Vagina (tissue), 2 donors: ENCODE measurements around the gene ZNF622. TPM values are rescaled to one million over a fixed set of nuclear protein-coding genes. Genes with fewer than 3 reads are reported as not detected.

Source experiments
- DNase-seq, 2 donors: peaks; one replicate each; pipeline ENCODE4 v3.0.0-alpha.2; 2017; ENCODE audit errors: extremely low spot score in 2 of 2
- H3K27ac ChIP-seq: fragments of 200-600 bp; sonication (generic); one replicate; pipeline ENCODE4 v1.5.1; 2019
- H3K27me3 ChIP-seq: fragments of 200-600 bp; sonication (generic); one replicate; pipeline ENCODE4 v1.5.1; 2019
- H3K36me3 ChIP-seq, 2 donors: fragments of 200-600 bp; sonication (generic); one replicate each; pipeline ENCODE4 v1.5.1; 2017 to 2019
- H3K4me1 ChIP-seq: fragments of 200-600 bp; sonication (generic); one replicate; pipeline ENCODE4 v1.5.1; 2019
- H3K4me3 ChIP-seq, 2 donors: fragments of 200-600 bp; sonication (generic); 1 replicate in 1 of 2; 2 replicates in 1 of 2; pipeline ENCODE4 v1.5.1; 2016 to 2019
- H3K9me3 ChIP-seq: fragments of 200-600 bp; sonication (generic); one replicate; pipeline ENCODE4 v1.5.1; 2019
- CTCF ChIP-seq, 3 experiments: fragments of 450-650 bp in 2 of 3; fragments of 200-600 bp in 1 of 3; sonication (generic) in 1 of 3; IDR thresholded peaks; one replicate each; pipeline ENCODE4 v1.5.1; 2017 to 2019; ENCODE audit warnings: antibody characterized with exemption in 3 of 3, mild to moderate bottlenecking in 2 of 3, moderate library complexity in 2 of 3
- POLR2A ChIP-seq, 2 donors: fragments of 450-650 bp; IDR thresholded peaks; one replicate each; pipeline ENCODE4 v1.6.1; 2017; ENCODE audit warnings: antibody characterized with exemption in 2 of 2, mild to moderate bottlenecking in 2 of 2, moderate library complexity in 2 of 2
- POLR2AphosphoS5 ChIP-seq, 2 donors: sonication (generic); formaldehyde crosslinking; IDR thresholded peaks; one replicate each; pipeline ENCODE4 v1.9.0; 2017; ENCODE audit warnings: antibody characterized with exemption in 2 of 2, mild to moderate bottlenecking in 2 of 2, low read depth in 1 of 2; ENCODE audit not compliant: insufficient read depth in 1 of 2
- intact Hi-C: fragments of 100-400 bp; cut with DNase I; formaldehyde crosslinking; loops from one replicate; pipeline ENCODE4 v1.15.1; 2023
- total RNA-seq: library from RNA; depleted of rRNA; stranded (reverse); fragments of >200 nt; gene quantifications from one replicate; pipeline ENCODE4 v1.2.3, GENCODE V29; 2016

Gene ZNF622
- total RNA-seq, 1 donor from 2014 or later, result 19.4 TPM

GRCh38 chr5:16412556-16412955 is 53.0 kb downstream of the ZNF622 start:
- Histone ChIP-seq H3K36me3 (no peaks in the 10 kb centered on the region), H3K4me1 (no peaks in the 10 kb centered on the region), H3K27me3 (no peaks in the 10 kb centered on the region), H3K4me3 (no peak overlapping the region), H3K9me3 (no peaks in the 10 kb centered on the region), H3K27ac (no peak overlapping the region)
- no peak for DNase-seq
- intact Hi-C loops, result no loop called here
- no peak for TF ChIP-seq POLR2AphosphoS5 (IDR thresholded peaks at IDR 0.05; ENCODE audit: insufficient read depth in 1 of 2, low read depth in 1 of 2)
- TF ChIP-seq POLR2A (IDR thresholded peaks at IDR 0.05), result no peak
- TF ChIP-seq CTCF (IDR thresholded peaks at IDR 0.05), result no peak

GRCh38 chr5:16411741-16412455 is 53.7 kb downstream of the ZNF622 start:
- no peaks in the 10 kb centered on the region for H3K9me3 ChIP-seq
- intact Hi-C loops, result no loop called here
- H3K4me1 ChIP-seq, result no peaks in the 10 kb centered on the region
- TF ChIP-seq POLR2A (IDR thresholded peaks at IDR 0.05), result no peak
- no peak for TF ChIP-seq POLR2AphosphoS5 (IDR thresholded peaks at IDR 0.05; ENCODE audit: insufficient read depth in 1 of 2, low read depth in 1 of 2)
- no peak for TF ChIP-seq CTCF (IDR thresholded peaks at IDR 0.05)
- H3K4me3 ChIP-seq, result no peak overlapping the region
- no peaks in the 10 kb centered on the region for H3K36me3 ChIP-seq
- no peaks in the 10 kb centered on the region for H3K27me3 ChIP-seq
- H3K27ac ChIP-seq, result no peak overlapping the region
- no peak for DNase-seq

GRCh38 chr5:16411235-16411634 is 54.4 kb downstream of the ZNF622 start:
- Histone ChIP-seq H3K27me3 (no peaks in the 10 kb centered on the region), H3K4me3 (no peak overlapping the region), H3K9me3 (no peaks in the 10 kb centered on the region), H3K36me3 (no peaks in the 10 kb centered on the region), H3K4me1 (no peaks in the 10 kb centered on the region), H3K27ac (no peak overlapping the region)
- no peak for DNase-seq
- no peak for TF ChIP-seq CTCF (IDR thresholded peaks at IDR 0.05)
- intact Hi-C loops, result no loop called here

GRCh38 chr5:16410338-16410737 is 55.3 kb downstream of the ZNF622 start:
- TF ChIP-seq CTCF (IDR thresholded peaks at IDR 0.05), result no peak
- no peak for TF ChIP-seq POLR2AphosphoS5 (IDR thresholded peaks at IDR 0.05; ENCODE audit: insufficient read depth in 1 of 2, low read depth in 1 of 2)
- TF ChIP-seq POLR2A (IDR thresholded peaks at IDR 0.05), result no peak
- DNase-seq, result no peak
- H3K4me3 ChIP-seq, result no peak overlapping the region
- intact Hi-C loops, result no loop called here
- H3K36me3 ChIP-seq, result no peaks in the 10 kb centered on the region
- H3K9me3 ChIP-seq, result no peaks in the 10 kb centered on the region
- H3K27ac ChIP-seq, result no peak overlapping the region
- no peaks in the 10 kb centered on the region for H3K4me1 ChIP-seq
- no peaks in the 10 kb centered on the region for H3K27me3 ChIP-seq

- Histone ChIP-seq H3K4me3 (no peak overlapping the region), H3K27ac (no peak overlapping the region), H3K4me1 (no peaks in the 10 kb centered on the region), H3K9me3 (no peaks in the 10 kb centered on the region), H3K27me3 (no peaks in the 10 kb centered on the region), H3K36me3 (no peaks in the 10 kb centered on the region)
- no peak for DNase-seq
- intact Hi-C loops, result no loop called here
- TF ChIP-seq POLR2AphosphoS5 (IDR thresholded peaks at IDR 0.05; ENCODE audit: insufficient read depth in 1 of 2, low read depth in 1 of 2) (no peak), POLR2A (IDR thresholded peaks at IDR 0.05) (no peak), CTCF (IDR thresholded peaks at IDR 0.05) (no peak)
Measured at GRCh38 chr5:16406630-16407029, 59.0 kb downstream of the ZNF622 start.
